MM.1S (cell line): ENCODE data around the gene PERM1.

ENCODE experiments used
- EZH2 ChIP-seq: fragments of 300-600 bp; sonication (generic); optimal IDR thresholded peaks from 2 replicates; pipeline ENCODE3; 2017; ENCODE audit warnings: low read depth, mild to moderate bottlenecking, antibody characterized with exemption, low read length, mixed read lengths
- TF ChIP-seq, protein P1 (sequence below): fragments of 300-600 bp; sonication (generic); IDR thresholded peaks from 2 replicates; pipeline ENCODE4 v1.5.1; 2016; ENCODE audit warnings: antibody characterized with exemption, low read length, mixed read lengths

DNA sequence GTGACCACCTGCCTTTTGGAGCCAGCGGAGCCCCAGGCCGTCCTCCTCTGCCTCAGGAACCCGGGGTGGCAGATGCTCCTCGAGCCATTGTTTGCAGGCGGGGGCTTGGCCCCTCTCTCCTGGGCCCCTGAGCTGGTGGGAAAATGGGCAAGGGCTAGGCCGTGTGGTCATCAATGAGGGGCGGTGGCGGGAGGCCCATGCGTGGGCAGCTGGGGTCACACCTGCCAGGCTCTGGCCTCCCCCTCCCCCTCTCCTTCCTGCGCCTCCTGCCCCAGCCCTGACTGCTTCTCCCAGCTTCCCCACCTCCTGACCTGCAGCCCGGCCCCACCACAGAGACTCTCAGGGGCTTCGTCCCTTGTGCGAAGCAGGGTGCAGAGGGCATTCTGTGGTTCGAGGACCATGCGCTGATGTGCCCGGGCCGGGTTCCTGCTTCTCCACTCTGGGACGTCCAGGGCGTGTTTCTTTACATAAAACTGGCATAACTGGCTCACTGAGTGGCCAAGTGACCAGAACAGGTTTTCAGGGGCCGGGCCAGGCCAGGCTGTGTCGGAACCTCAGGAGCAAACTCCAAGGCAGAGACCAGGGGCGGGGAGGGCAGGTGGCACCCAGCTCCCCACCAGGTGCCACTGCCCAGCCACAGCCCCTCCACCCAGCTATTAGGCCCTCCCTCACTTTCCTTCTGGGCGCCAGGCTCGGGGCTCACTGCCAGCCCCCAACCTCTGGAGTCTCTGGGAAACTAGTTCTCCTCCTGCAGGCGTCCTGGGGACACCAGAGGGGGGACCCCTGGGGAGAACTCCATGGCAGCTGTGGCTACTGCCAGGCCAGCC is 48.9 kb downstream of the PERM1 start:
- TF ChIP-seq, protein P1, sequence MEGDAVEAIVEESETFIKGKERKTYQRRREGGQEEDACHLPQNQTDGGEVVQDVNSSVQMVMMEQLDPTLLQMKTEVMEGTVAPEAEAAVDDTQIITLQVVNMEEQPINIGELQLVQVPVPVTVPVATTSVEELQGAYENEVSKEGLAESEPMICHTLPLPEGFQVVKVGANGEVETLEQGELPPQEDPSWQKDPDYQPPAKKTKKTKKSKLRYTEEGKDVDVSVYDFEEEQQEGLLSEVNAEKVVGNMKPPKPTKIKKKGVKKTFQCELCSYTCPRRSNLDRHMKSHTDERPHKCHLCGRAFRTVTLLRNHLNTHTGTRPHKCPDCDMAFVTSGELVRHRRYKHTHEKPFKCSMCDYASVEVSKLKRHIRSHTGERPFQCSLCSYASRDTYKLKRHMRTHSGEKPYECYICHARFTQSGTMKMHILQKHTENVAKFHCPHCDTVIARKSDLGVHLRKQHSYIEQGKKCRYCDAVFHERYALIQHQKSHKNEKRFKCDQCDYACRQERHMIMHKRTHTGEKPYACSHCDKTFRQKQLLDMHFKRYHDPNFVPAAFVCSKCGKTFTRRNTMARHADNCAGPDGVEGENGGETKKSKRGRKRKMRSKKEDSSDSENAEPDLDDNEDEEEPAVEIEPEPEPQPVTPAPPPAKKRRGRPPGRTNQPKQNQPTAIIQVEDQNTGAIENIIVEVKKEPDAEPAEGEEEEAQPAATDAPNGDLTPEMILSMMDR, result no peak
- TF ChIP-seq EZH2, result no peak
